SU-DHL-6 (cell line): ENCODE results near the gene GABBR2.

Experiments used
- EZH2phosphoT487 ChIP-seq: fragments of 200-600 bp; sonication (generic), shearing (Covaris generic); conservative IDR thresholded peaks from 2 replicates; pipeline ENCODE4 v1.6.1; 2018; ENCODE audit warnings: mild to moderate bottlenecking, antibody characterized with exemption, low read length, moderate library complexity, mixed read lengths
- TF ChIP-seq, protein P1 (sequence below): fragments of 200-600 bp; sonication (generic); IDR thresholded peaks from one replicate; pipeline ENCODE4 v1.5.1; 2017; ENCODE audit warnings: antibody characterized with exemption, mild to moderate bottlenecking, low read length, moderate library complexity; ENCODE audit not compliant: insufficient read depth, poor library complexity, severe bottlenecking

DNA sequence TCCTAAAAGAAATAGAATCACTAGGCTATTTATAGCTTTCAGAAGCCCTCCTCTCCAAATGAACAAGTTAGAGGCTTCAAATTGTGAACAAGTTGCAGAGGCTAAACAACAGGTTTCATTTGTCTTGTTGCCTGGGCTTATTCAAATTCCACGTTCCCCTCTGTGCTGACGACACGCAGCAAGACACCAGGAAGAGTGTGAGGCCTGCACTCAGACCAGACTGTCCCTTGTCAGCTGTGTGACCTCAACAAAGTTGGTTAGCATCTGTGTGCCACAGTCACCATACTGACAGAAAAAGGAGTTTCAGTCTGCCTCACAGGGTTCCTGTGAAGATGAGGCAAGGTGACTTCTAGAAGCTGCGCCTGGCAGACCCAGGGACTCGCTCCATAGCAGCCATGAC lies 22.1 kb upstream of the GABBR2 start:
- TF ChIP-seq, protein P1, sequence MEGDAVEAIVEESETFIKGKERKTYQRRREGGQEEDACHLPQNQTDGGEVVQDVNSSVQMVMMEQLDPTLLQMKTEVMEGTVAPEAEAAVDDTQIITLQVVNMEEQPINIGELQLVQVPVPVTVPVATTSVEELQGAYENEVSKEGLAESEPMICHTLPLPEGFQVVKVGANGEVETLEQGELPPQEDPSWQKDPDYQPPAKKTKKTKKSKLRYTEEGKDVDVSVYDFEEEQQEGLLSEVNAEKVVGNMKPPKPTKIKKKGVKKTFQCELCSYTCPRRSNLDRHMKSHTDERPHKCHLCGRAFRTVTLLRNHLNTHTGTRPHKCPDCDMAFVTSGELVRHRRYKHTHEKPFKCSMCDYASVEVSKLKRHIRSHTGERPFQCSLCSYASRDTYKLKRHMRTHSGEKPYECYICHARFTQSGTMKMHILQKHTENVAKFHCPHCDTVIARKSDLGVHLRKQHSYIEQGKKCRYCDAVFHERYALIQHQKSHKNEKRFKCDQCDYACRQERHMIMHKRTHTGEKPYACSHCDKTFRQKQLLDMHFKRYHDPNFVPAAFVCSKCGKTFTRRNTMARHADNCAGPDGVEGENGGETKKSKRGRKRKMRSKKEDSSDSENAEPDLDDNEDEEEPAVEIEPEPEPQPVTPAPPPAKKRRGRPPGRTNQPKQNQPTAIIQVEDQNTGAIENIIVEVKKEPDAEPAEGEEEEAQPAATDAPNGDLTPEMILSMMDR, result no peak
- TF ChIP-seq EZH2phosphoT487, result no peak
